AG09319 (cell line): Measurements from ENCODE around the gene GLIS1.

Experiments
- DNase-seq: peaks from one replicate; pipeline ENCODE4 v3.0.0-alpha.2; 2010; ENCODE audit warnings: low read depth; ENCODE audit errors: extremely low read depth
- CTCF ChIP-seq: IDR thresholded peaks from 2 replicates; pipeline ENCODE4 v1.5.1; 2011; ENCODE audit warnings: low read depth, mild to moderate bottlenecking, inconsistent platforms, low read length, moderate library complexity

The GLIS1 gene

GRCh38 chr1:53592985-53593757 lies 145.8 kb downstream of the GLIS1 start:
- no peak for DNase-seq
- no peak for TF ChIP-seq CTCF

- peak; percentile 44 for DNase-seq
- TF ChIP-seq CTCF, result no peak
These were observed 146.4 kb downstream of the GLIS1 start for GRCh38 chr1:53592521-53592982.

GRCh38 chr1:53591924-53592323 lies 147.0 kb downstream of the GLIS1 start:
- DNase-seq, result no peak
- TF ChIP-seq CTCF, result no peak

- DNase-seq, result no peak
- no peak for TF ChIP-seq CTCF
These were observed 148.1 kb downstream of the GLIS1 start for GRCh38 chr1:53590531-53591515.

- no peak for TF ChIP-seq CTCF
- no peak for DNase-seq
These were observed 148.9 kb downstream of the GLIS1 start for GRCh38 chr1:53590104-53590503.

GRCh38 chr1:53589043-53589887 lies 149.7 kb downstream of the GLIS1 start:
- DNase-seq, result no peak
- TF ChIP-seq CTCF, result no peak
